22Rv1 (cell line): ENCODE data around the gene CREB5.

Source experiments
- CTCF ChIP-seq: fragments of 450-650 bp; IDR thresholded peaks from 2 replicates; pipeline ENCODE4 v1.5.1; 2017; ENCODE audit warnings: mild to moderate bottlenecking
- ZFX ChIP-seq: fragments of 450-650 bp; IDR thresholded peaks from 2 replicates; pipeline ENCODE4 v1.6.1; 2017; ENCODE audit warnings: antibody characterized with exemption, borderline replicate concordance

GRCh38 chr7:28465697-28466096 is 53.4 kb downstream of the CREB5 start:
- TF ChIP-seq CTCF (no peak), ZFX (no peak)
